OCI-LY3 (cell line): ENCODE measurements around the gene GAS2L1.

Source experiments
- EZH2phosphoT487 ChIP-seq: fragments of 200-600 bp; shearing (Covaris generic); IDR thresholded peaks from 2 replicates; pipeline ENCODE4 v1.6.1; 2018; ENCODE audit warnings: antibody characterized with exemption, mixed run types, low read depth
- TF ChIP-seq, protein P1 (sequence below): fragments of 200-600, 300-600 bp; sonication (generic); IDR thresholded peaks from 2 replicates; pipeline ENCODE4 v1.5.1; 2014; ENCODE audit warnings: antibody characterized with exemption, low read length, low read depth

DNA sequence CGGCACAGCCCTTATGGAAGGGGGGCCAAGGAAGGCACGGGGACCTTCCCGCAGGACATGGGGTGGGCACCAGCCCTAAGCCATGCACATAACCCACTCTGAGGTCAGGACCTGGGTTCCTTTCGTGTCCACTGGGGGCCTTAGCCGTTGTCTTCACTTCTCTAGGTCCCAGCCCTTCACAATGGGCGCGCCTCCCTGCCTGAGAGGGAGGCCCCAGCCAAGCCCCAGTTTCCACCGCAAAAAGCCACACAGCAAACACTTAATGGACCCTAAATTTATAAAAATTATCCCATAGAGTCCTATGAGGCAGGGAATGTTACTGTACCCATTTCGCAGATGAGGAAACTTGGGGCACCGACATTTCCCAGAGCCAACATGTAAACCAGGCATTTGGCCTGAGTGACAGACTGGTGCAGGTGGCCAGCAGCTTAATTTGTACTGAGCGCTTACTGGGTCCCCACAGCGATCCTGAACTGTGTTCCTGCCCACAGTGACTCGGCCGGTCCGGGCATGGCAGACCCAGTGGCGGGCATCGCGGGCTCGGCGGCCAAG is 1.2 kb downstream of the GAS2L1 start:
- TF ChIP-seq, protein P1, sequence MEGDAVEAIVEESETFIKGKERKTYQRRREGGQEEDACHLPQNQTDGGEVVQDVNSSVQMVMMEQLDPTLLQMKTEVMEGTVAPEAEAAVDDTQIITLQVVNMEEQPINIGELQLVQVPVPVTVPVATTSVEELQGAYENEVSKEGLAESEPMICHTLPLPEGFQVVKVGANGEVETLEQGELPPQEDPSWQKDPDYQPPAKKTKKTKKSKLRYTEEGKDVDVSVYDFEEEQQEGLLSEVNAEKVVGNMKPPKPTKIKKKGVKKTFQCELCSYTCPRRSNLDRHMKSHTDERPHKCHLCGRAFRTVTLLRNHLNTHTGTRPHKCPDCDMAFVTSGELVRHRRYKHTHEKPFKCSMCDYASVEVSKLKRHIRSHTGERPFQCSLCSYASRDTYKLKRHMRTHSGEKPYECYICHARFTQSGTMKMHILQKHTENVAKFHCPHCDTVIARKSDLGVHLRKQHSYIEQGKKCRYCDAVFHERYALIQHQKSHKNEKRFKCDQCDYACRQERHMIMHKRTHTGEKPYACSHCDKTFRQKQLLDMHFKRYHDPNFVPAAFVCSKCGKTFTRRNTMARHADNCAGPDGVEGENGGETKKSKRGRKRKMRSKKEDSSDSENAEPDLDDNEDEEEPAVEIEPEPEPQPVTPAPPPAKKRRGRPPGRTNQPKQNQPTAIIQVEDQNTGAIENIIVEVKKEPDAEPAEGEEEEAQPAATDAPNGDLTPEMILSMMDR, result no peak
- TF ChIP-seq EZH2phosphoT487, result no peak
